HEK293 (cell line): Measurements from ENCODE around the gene RIOX2.

Source experiments
- GLI2 ChIP-seq: fragments of 450-650 bp; formaldehyde crosslinking; IDR thresholded peaks from 2 replicates; pipeline ENCODE4; 2017; ENCODE audit warnings: missing biosample characterization, missing genetic modification characterization, low read depth, borderline replicate concordance
- KLF1 ChIP-seq: fragments of 450-650 bp; formaldehyde crosslinking; IDR thresholded peaks from 2 replicates; pipeline ENCODE4 v1.5.1; 2016; ENCODE audit warnings: missing biosample characterization, missing genetic modification characterization
- KLF16 ChIP-seq: fragments of 450-650 bp; formaldehyde crosslinking; IDR thresholded peaks from 2 replicates; pipeline ENCODE4 v1.5.1; 2017; ENCODE audit warnings: missing biosample characterization, missing genetic modification characterization
- KLF8 ChIP-seq: fragments of 450-650 bp; formaldehyde crosslinking; IDR thresholded peaks from 2 replicates; pipeline ENCODE4 v1.5.1; 2016; ENCODE audit warnings: missing biosample characterization, missing genetic modification characterization
- PRDM6 ChIP-seq: fragments of 450-650 bp; formaldehyde crosslinking; IDR thresholded peaks from 2 replicates; pipeline ENCODE4 v1.5.1; 2017; ENCODE audit warnings: missing biosample characterization, missing genetic modification characterization
- TSHZ1 ChIP-seq: fragments of 450-650 bp; formaldehyde crosslinking; IDR thresholded peaks from 2 replicates; pipeline ENCODE4 v1.5.1; 2016; ENCODE audit warnings: missing biosample characterization, missing genetic modification characterization, borderline replicate concordance
- ZBTB49 ChIP-seq: fragments of 450-650 bp; formaldehyde crosslinking; IDR thresholded peaks from 2 replicates; pipeline ENCODE4 v1.5.1; 2016; ENCODE audit warnings: missing biosample characterization, missing genetic modification characterization, low read depth
- ZNF148 ChIP-seq: fragments of 450-650 bp; formaldehyde crosslinking; IDR thresholded peaks from 2 replicates; pipeline ENCODE4 v1.5.0; 2017; ENCODE audit warnings: missing biosample characterization, missing genetic modification characterization, borderline replicate concordance
- ZNF174 ChIP-seq: fragments of 450-650 bp; formaldehyde crosslinking; IDR thresholded peaks from 2 replicates; pipeline ENCODE4 v1.5.0; 2017; ENCODE audit warnings: missing biosample characterization, mild to moderate bottlenecking, missing genetic modification characterization
- ZNF292 ChIP-seq: fragments of 450-650 bp; formaldehyde crosslinking; IDR thresholded peaks from 2 replicates; pipeline ENCODE4 v1.5.1; 2016; ENCODE audit warnings: low read depth, missing biosample characterization, missing genetic modification characterization, borderline replicate concordance
- ZNF404 ChIP-seq: fragments of 450-650 bp; formaldehyde crosslinking; IDR thresholded peaks from 2 replicates; pipeline ENCODE4 v1.5.1; 2017; ENCODE audit warnings: missing biosample characterization, missing genetic modification characterization
- ZNF560 ChIP-seq: fragments of 450-650 bp; formaldehyde crosslinking; IDR thresholded peaks from 2 replicates; pipeline ENCODE4 v1.5.1; 2017; ENCODE audit warnings: missing biosample characterization, missing genetic modification characterization, borderline replicate concordance
- ZNF623 ChIP-seq: fragments of 450-650 bp; formaldehyde crosslinking; IDR thresholded peaks from 2 replicates; pipeline ENCODE4 v1.5.1; 2016; ENCODE audit warnings: missing biosample characterization, missing genetic modification characterization
- ZNF692 ChIP-seq: fragments of 450-650 bp; formaldehyde crosslinking; IDR thresholded peaks from 2 replicates; pipeline ENCODE4 v1.5.1; 2016; ENCODE audit warnings: missing biosample characterization, missing genetic modification characterization
- ZNF701 ChIP-seq: fragments of 450-650 bp; formaldehyde crosslinking; IDR thresholded peaks from 2 replicates; pipeline ENCODE4 v1.5.1; 2016; ENCODE audit warnings: missing biosample characterization, missing genetic modification characterization
- ZNF704 ChIP-seq: fragments of 450-650 bp; formaldehyde crosslinking; IDR thresholded peaks from 2 replicates; pipeline ENCODE4 v1.5.1; 2016; ENCODE audit warnings: missing biosample characterization, missing genetic modification characterization
- TF ChIP-seq, protein P1 (sequence below): fragments of 450-650 bp; formaldehyde crosslinking; IDR thresholded peaks from 2 replicates; pipeline ENCODE4 v1.5.1; 2016; ENCODE audit warnings: missing biosample characterization, missing genetic modification characterization
- TF ChIP-seq, protein P2 (sequence below): fragments of 450-650 bp; formaldehyde crosslinking; IDR thresholded peaks from 2 replicates; pipeline ENCODE4 v1.5.1; 2016; ENCODE audit warnings: missing biosample characterization, missing genetic modification characterization, low read depth

The RIOX2 gene

GRCh38 chr3:97971679-97972567 is at the start of gene RIOX2 (continued):
- TF ChIP-seq ZNF704 (tag by site-specific recombination) (no peak), ZNF148 (no peak), PRDM6 (no peak), KLF8 (tag by site-specific recombination) (peak; percentile 55; the same call in 1 of the 2 replicates), ZNF623 (tag by site-specific recombination) (no peak), ZNF174 (no peak), ZBTB49 (tag by site-specific recombination) (no peak), GLI2 (no peak), KLF1 (tag by site-specific recombination) (0 out of 2 replicates have a peak, but pooled peaks have one; percentile 35), ZNF701 (no peak), TSHZ1 (tag by site-specific recombination) (no peak), ZNF404 (no peak), KLF16 (tag by site-specific recombination) (0 out of 2 replicates have a peak, but pooled peaks have one; percentile 30), ZNF692 (tag by site-specific recombination) (peak; percentile 42; the same call in 1 of the 2 replicates), ZNF560 (tag by site-specific recombination) (no peak), ZNF292 (tag by site-specific recombination) (no peak)
- TF ChIP-seq, protein P1, sequence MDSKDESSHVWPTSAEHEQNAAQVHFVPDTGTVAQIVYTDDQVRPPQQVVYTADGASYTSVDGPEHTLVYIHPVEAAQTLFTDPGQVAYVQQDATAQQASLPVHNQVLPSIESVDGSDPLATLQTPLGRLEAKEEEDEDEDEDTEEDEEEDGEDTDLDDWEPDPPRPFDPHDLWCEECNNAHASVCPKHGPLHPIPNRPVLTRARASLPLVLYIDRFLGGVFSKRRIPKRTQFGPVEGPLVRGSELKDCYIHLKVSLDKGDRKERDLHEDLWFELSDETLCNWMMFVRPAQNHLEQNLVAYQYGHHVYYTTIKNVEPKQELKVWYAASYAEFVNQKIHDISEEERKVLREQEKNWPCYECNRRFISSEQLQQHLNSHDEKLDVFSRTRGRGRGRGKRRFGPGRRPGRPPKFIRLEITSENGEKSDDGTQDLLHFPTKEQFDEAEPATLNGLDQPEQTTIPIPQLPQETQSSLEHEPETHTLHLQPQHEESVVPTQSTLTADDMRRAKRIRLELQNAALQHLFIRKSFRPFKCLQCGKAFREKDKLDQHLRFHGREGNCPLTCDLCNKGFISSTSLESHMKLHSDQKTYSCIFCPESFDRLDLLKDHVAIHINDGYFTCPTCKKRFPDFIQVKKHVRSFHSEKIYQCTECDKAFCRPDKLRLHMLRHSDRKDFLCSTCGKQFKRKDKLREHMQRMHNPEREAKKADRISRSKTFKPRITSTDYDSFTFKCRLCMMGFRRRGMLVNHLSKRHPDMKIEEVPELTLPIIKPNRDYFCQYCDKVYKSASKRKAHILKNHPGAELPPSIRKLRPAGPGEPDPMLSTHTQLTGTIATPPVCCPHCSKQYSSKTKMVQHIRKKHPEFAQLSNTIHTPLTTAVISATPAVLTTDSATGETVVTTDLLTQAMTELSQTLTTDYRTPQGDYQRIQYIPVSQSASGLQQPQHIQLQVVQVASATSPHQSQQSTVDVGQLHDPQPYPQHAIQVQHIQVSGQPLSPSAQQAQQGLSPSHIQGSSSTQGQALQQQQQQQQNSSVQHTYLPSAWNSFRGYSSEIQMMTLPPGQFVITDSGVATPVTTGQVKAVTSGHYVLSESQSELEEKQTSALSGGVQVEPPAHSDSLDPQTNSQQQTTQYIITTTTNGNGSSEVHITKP (tag by site-specific recombination): peak; percentile 48; the same call in 1 of the 2 replicates
- TF ChIP-seq, protein P2, sequence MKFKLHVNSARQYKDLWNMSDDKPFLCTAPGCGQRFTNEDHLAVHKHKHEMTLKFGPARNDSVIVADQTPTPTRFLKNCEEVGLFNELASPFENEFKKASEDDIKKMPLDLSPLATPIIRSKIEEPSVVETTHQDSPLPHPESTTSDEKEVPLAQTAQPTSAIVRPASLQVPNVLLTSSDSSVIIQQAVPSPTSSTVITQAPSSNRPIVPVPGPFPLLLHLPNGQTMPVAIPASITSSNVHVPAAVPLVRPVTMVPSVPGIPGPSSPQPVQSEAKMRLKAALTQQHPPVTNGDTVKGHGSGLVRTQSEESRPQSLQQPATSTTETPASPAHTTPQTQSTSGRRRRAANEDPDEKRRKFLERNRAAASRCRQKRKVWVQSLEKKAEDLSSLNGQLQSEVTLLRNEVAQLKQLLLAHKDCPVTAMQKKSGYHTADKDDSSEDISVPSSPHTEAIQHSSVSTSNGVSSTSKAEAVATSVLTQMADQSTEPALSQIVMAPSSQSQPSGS: peak; percentile 27; the same call in 1 of the 2 replicates
